ENCODE data around the gene ARHGAP42.

Gene ARHGAP42

GRCh38 chr11:100682247-100682969 is 4.7 kb upstream of the ARHGAP42 start:
- DNase-seq = no peak

DNA sequence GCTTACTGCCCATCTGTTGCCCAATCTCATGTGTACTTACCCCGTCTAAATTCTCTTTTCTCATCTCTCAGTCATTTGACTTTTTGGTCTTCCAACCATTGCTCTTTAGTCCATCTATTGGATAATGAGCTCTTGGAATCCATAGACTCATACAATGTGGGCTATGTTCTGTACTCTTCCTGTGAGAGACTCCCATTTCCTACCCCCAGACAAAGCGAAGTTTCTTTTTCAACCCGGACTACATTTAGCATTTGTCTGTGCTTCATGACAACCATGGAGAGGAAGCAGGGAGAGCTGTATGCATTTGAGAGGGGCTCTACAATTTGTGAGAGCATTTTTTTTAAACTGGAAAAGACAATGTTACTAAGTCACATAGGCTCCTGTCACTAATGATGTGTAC is 4.0 kb upstream of the ARHGAP42 start:
- no peak for DNase-seq

DNA sequence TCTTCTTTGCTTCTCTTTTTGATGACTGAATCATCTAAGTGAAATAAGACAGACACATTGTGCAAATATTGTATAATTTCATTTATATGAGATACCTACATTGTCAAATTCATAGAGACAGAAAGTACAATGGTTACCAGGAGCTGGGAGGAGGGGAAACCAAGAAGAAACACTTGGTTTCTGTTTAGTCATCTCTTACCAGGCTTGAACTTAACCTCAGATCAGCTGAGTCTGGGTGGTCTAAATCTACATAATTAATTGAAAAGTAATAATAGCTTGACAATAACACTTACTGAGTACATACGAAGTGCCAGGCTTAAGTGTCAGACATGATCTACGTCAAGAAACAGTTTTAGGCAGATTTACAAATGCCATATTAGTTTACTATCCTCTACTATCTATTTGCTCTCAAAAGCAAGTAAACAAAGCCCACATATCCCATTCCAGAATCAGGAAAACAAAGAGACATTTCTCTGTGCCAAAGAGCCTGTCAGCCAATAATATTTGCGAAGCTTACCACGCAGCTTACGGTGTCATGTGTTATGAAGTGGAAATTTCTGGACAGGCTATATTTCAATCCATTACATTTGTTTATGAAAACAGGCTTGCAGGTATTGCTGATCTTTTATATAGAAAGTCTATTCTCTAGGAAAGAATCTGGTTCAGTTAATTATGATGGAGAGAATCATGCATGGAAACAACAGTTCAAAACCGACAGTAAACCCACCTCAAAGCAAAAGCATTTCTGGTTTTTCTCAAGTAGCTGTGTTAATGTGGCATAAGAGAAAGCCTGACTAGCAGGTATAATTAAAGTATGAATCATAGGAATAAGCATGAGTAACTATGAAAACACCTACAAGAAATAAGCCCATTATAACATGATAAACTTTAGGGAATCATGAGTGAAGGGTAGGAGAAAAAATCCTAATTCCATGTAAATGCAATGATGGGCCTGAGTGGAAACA is 2.7 kb upstream of the ARHGAP42 start:
- DNase-seq = no peak

DNA sequence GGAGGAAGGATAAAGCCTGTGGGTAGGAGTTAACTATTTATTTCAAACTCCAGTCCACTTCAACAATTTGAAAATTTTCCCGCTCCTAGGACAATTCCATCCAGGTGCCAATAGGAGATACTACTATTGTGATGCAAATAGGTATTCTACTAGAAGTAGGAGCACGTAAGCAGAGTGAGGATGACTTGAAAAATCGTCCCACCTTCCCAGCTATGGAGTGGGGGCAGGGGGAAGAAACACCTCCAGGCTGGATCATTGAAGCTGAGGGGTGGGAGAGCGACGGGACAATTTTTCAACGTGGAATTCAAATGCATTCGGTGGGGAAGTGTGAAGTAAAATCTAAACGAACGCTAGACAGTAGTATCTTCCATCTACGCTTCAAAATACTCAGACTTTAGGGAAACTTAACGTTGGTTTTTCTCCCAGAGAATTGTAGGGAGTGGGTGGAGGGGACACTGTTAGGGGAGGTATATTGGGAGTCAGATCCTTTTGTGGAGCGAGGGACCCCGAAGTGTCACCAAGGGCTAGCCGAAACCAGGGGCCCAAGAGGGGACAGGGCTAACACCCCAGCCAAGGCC is 523 bp upstream of the ARHGAP42 start:
- no peak for DNase-seq

GRCh38 chr11:100687630-100688395 is 725 bp downstream of the ARHGAP42 start:
- DNase-seq = no peak

GRCh38 chr11:100689141-100689540 is 2.1 kb downstream of the ARHGAP42 start:
- no peak for DNase-seq

DNA sequence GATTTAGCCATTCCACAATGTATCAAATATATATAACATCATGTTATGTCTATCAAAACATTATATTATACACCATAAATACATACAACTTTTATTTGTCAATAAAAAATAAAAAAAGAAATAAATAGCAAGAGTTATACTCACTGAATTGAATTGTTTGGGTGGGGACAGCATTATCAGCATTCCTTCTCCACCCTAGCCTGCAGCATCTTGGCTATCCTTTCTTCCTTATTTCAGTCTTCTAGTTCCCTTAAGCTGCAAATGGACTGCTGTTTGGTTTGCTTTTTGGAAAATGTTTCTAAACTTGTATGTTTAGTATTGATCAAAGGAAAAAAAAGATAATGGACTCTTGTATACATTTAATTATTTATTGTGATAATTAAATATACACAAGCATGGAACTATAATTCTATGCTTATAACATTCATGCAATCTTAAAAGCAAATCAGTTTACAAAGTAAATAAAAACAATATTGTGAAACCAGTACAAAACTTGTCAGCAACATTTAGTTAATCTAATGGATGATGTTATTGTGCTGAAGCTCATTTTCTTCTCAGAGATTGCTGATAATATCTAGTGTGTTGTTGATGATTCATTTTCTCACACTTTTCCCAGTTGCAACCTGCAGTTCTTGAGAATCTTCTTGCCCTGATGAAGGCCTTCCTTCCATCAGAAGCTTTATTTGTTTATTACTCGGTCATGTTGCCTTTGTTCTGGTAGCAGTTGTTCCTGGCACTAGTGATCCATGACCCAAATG is 5.0 kb downstream of the ARHGAP42 start:
- no peak for DNase-seq

GRCh38 chr11:100695911-100696310 is 8.8 kb downstream of the ARHGAP42 start:
- DNase-seq = no peak

DNA sequence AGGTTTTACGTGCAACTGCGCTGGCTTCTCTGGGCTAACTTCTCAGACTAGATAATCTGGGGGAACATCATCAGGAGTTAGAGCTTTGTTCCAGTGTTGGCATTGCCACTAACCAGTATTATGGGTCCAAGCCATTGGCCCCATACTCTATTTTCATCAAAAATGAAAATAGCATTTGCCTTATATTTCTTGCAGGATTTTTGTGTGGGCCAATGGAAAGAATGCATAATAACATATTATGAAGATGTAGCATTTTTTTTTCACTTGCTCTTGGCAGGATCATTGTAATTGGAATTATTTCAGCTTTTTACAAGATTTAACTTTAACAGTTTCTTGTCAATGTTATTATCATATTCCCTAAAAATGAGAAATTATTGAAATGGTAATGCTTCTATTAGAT is 16.1 kb downstream of the ARHGAP42 start:
- no peak for DNase-seq

- DNase-seq = no peak
Observed at GRCh38 chr11:100703801-100704575, 16.9 kb downstream of the ARHGAP42 start.

DNA sequence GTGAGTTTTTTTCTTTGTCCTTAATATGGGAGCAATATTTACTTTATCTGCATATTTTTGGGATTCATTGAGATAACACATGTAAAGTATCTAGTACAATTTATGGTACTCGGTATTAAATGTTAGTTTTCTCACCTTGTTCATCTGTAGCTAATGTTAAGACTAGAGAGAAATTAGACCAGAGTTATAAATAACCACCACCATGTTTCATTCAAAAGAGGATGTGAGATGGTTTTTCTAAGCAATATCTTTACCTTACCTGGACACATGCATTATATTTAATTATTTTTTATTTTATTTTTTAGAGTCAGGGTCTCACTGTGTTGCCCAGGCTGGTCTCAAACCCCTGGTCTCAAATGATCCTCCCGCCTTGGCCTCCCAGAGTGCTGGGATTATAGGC is 18.4 kb downstream of the ARHGAP42 start:
- DNase-seq = no peak

DNA sequence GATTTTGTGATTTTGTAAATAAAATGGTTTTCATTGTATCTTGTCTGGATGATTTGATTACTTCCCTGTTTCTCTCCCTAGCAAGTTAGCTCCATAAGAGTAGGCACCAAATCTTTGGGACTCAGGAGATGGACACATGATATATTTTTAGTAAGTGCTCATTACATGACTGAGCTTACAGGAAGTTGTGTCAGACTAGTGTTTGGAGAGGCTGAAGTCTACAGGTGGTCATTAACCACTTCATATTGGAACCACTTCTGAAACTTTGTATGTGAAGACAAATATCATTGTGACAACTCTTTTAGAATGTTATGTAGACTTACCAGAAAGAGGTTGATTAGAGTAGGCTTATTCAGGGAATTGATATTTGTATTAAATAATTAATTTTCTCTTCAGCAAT is 19.1 kb downstream of the ARHGAP42 start:
- DNase-seq = no peak

DNA sequence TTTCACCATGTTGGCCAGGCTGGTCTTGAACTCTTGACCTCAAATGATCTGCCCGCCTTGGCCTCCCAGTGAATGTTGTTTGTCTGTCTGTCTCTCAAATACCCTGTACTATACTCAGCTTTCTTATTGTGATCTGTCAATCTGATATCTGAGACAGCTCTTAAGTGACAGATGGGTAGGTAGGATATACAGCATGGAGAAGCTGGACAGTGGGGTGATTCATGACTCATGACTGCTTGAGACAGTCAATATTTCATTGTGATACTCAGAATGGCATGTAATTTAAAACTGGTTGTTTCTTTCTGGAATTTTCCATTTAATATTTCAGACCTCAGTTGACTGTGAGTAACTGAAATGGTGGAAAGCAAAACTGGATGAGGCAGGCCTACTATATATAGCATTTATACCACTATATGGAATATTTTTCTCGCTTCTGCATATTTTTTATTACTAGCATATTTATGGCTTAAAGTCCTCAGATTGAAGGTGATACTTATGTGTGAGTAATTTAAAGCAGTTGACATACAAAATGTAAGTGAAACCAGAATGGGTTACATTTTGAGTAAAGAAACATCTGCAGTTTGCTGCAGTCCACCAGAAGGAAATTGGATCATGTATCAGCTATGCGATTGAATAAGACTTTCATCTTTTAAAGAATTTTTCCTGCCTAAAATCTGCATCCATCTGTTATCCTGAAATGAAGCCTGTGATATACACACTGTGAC is 22.3 kb downstream of the ARHGAP42 start:
- DNase-seq = no peak

- DNase-seq = no peak
Observed at GRCh38 chr11:100711984-100712383, 24.9 kb downstream of the ARHGAP42 start.

DNA sequence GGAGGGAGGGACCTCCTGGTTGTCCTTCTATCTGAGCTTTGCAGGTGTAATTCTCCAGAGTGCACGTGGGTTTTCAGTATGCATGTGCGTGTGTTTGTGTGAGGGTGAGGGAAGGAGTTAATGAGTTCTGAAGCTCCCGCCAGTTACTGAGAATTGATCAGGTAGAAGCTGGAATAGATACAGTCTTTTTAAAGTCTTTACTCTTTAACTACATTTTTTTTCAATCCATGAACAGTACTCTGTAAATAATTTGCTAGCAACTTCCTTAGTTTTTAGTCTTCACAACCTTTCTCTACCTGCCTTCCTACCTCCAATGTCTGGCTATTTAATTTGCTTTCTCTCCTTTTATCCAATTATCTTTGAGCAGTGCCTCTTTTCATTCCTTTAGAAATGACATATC is 25.5 kb downstream of the ARHGAP42 start:
- no peak for DNase-seq

- DNase-seq = no peak
Observed at GRCh38 chr11:100715165-100715761, 28.2 kb downstream of the ARHGAP42 start.

- DNase-seq = peak; percentile 29
Observed at GRCh38 chr11:100716838-100717237, 29.8 kb downstream of the ARHGAP42 start.

- no peak for DNase-seq
Observed at GRCh38 chr11:100719362-100719761, 32.3 kb downstream of the ARHGAP42 start.

- DNase-seq = peak; percentile 17
Observed at GRCh38 chr11:100719809-100720221, 32.7 kb downstream of the ARHGAP42 start.

- no peak for DNase-seq
Observed at GRCh38 chr11:100726680-100727079, 39.6 kb downstream of the ARHGAP42 start.

Measured in NCI-H2171 (cell line).